ENCODE results near the gene CDH11.

DNA sequence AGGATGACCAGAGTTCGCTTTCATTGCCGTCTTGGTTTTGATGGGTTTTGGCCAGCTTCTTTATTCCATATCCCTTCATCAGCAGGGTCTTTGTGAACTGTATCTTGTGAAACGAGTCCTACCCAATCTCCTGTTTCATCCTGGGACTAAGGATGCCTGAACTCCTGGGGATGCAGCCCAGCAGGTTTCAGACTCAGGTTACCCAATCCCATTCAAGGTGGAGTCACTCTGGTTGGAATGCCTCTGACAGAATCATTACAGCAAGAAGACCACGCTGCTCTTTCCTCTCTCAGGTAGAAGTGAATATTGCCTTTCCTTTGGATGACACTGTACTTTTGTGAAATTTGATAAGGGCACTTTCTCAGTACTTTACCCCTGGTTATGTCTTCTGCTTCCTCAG is 98.1 kb downstream of the CDH11 start:
- no peak for TF ChIP-seq EZH2 (IDR thresholded peaks at IDR 0.05; ENCODE audit: borderline replicate concordance, insufficient read depth, low read depth, low read length, poor library complexity, severe bottlenecking)
- TF ChIP-seq, protein P1, sequence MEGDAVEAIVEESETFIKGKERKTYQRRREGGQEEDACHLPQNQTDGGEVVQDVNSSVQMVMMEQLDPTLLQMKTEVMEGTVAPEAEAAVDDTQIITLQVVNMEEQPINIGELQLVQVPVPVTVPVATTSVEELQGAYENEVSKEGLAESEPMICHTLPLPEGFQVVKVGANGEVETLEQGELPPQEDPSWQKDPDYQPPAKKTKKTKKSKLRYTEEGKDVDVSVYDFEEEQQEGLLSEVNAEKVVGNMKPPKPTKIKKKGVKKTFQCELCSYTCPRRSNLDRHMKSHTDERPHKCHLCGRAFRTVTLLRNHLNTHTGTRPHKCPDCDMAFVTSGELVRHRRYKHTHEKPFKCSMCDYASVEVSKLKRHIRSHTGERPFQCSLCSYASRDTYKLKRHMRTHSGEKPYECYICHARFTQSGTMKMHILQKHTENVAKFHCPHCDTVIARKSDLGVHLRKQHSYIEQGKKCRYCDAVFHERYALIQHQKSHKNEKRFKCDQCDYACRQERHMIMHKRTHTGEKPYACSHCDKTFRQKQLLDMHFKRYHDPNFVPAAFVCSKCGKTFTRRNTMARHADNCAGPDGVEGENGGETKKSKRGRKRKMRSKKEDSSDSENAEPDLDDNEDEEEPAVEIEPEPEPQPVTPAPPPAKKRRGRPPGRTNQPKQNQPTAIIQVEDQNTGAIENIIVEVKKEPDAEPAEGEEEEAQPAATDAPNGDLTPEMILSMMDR (IDR thresholded peaks at IDR 0.05), result no peak

Measured in B cell (primary cell).